Measurements from ENCODE around the gene ASXL2. TPM values are rescaled to one million over a fixed set of nuclear protein-coding genes. Genes with fewer than 3 reads are reported as not detected.

The ASXL2 gene
- total RNA-seq, 1 donor from 2014 or later: 19.9 TPM

DNA sequence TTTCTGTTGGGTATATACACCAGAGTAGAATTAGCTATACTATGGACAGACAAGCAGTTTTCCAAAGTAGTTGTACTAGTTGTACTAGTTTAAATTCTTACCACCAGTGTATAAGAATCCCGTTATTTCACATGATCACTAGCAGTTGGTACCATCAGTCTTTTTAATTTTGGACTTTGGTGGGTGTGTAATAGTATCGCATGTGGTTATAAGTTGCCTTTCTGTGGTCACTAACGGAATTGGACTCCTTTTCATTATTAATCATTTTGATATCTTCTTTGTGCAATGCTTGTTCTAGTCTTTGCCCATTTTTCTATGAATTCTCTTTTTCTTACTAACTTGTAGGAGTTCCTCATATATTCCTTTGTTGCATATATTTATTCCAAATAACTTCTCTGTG is 89.8 kb downstream of the ASXL2 start:
- no peaks in the 10 kb centered on the region for H3K36me3 Mint-ChIP-seq (ENCODE audit: unreplicated experiment)
- no peak for TF ChIP-seq CTCF (IDR thresholded peaks at IDR 0.05; ENCODE audit: partially characterized antibody, unreplicated experiment)
- no peaks in the 10 kb centered on the region for H3K9me3 Mint-ChIP-seq (ENCODE audit: unreplicated experiment)
- no peaks in the 10 kb centered on the region for H3K27me3 Mint-ChIP-seq (ENCODE audit: unreplicated experiment)
- H3K4me1 Mint-ChIP-seq (ENCODE audit: low read depth, unreplicated experiment): no peaks in the 10 kb centered on the region
- no peak overlapping the region for H3K4me3 Mint-ChIP-seq (ENCODE audit: unreplicated experiment)
- H3K27ac Mint-ChIP-seq (ENCODE audit: unreplicated experiment): no peak overlapping the region
- DNase-seq: no peak

DNA sequence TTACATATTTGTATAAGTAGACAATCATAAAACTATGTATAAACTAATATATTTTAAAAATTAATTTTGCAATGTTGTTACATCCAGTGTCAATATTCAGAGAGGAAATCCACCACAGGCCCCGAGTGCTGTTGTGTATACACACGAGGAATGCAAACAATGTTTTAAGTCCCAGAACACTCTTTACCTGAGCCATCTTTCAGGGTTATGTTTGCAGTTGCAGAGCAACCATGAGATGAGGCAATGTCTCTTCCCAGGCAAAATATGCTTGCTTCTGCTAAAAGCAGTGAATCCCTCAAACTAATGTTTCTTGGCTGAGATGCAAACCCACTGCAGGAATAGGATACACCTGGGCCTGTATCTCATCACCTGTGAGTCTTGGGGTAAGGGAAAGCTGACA is 91.3 kb downstream of the ASXL2 start:
- Mint-ChIP-seq H3K4me3 (ENCODE audit: unreplicated experiment) (no peak overlapping the region), H3K27ac (ENCODE audit: unreplicated experiment) (no peak overlapping the region), H3K36me3 (ENCODE audit: unreplicated experiment) (no peaks in the 10 kb centered on the region), H3K9me3 (ENCODE audit: unreplicated experiment) (no peaks in the 10 kb centered on the region), H3K27me3 (ENCODE audit: unreplicated experiment) (no peaks in the 10 kb centered on the region), H3K4me1 (ENCODE audit: low read depth, unreplicated experiment) (no peaks in the 10 kb centered on the region)
- DNase-seq: no peak
- no peak for TF ChIP-seq CTCF (IDR thresholded peaks at IDR 0.05; ENCODE audit: partially characterized antibody, unreplicated experiment)

DNA sequence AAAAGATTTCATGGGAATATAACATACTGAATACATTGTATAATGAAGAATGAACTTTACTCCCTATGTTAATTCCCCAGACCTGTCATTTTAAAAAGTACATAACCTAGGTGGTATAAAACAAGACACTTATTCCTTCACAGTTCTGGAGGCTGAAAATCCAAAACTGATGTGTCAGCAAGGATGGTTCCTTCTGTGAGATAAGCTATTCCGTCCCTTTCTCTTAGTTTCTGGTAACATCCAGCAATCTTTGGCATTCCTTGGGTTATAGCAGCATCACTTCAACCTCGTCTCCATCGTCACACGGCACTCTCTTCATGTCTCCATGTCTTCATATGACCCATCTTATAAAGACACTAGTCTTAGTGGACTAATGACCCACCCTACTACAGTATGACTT is 93.9 kb downstream of the ASXL2 start:
- H3K36me3 Mint-ChIP-seq (ENCODE audit: unreplicated experiment): no peaks in the 10 kb centered on the region
- no peak for DNase-seq
- TF ChIP-seq CTCF (IDR thresholded peaks at IDR 0.05; ENCODE audit: partially characterized antibody, unreplicated experiment): no peak
- H3K4me1 Mint-ChIP-seq (ENCODE audit: low read depth, unreplicated experiment): no peaks in the 10 kb centered on the region
- H3K27me3 Mint-ChIP-seq (ENCODE audit: unreplicated experiment): no peaks in the 10 kb centered on the region
- H3K9me3 Mint-ChIP-seq (ENCODE audit: unreplicated experiment): no peaks in the 10 kb centered on the region
- H3K27ac Mint-ChIP-seq (ENCODE audit: unreplicated experiment): no peak overlapping the region
- H3K4me3 Mint-ChIP-seq (ENCODE audit: unreplicated experiment): no peak overlapping the region

GRCh38 chr2:25777077-25777476 is 101.2 kb downstream of the ASXL2 start:
- Mint-ChIP-seq H3K4me3 (ENCODE audit: unreplicated experiment) (no peak overlapping the region), H3K27me3 (ENCODE audit: unreplicated experiment) (no peaks in the 10 kb centered on the region), H3K4me1 (ENCODE audit: low read depth, unreplicated experiment) (no peaks in the 10 kb centered on the region), H3K36me3 (ENCODE audit: unreplicated experiment) (no peaks in the 10 kb centered on the region), H3K9me3 (ENCODE audit: unreplicated experiment) (no peaks in the 10 kb centered on the region), H3K27ac (ENCODE audit: unreplicated experiment) (no peak overlapping the region)
- no peak for TF ChIP-seq CTCF (IDR thresholded peaks at IDR 0.05; ENCODE audit: partially characterized antibody, unreplicated experiment)
- DNase-seq: no peak

DNA sequence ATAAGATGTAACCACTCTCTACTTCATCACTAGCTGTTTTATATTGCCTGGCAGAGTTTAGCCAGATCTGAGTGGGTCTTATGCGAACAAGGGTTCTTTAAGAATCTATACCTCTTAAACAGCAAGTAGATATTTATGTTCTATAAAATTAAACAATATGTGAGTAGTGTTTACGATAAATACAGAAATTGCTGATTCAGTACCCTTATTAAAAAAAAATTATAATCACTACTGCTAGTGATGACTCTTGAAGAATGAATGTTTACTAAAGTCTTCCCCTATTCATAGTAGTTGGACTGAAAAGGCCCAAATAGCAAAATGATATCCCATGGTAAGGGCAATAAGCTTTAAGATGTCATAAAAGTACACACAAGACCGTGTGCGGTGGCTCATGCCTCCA is 106.2 kb downstream of the ASXL2 start:
- no peaks in the 10 kb centered on the region for H3K27me3 Mint-ChIP-seq (ENCODE audit: unreplicated experiment)
- H3K36me3 Mint-ChIP-seq (ENCODE audit: unreplicated experiment): no peaks in the 10 kb centered on the region

More for the DNA sequence above, 106.2 kb downstream of the ASXL2 start:
- H3K9me3 Mint-ChIP-seq (ENCODE audit: unreplicated experiment): no peaks in the 10 kb centered on the region
- TF ChIP-seq CTCF (IDR thresholded peaks at IDR 0.05; ENCODE audit: partially characterized antibody, unreplicated experiment): no peak
- H3K4me1 Mint-ChIP-seq (ENCODE audit: low read depth, unreplicated experiment): no peaks in the 10 kb centered on the region
- DNase-seq: no peak
- H3K27ac Mint-ChIP-seq (ENCODE audit: unreplicated experiment): no peak overlapping the region
- no peak overlapping the region for H3K4me3 Mint-ChIP-seq (ENCODE audit: unreplicated experiment)

Data from glutamatergic neuron (in vitro differentiated cells).